WTC11 (cell line): ENCODE data around the gene NAA40. TPM values are rescaled to one million over a fixed set of nuclear protein-coding genes. Genes with fewer than 3 reads are reported as not detected.

Experiments used
- ATAC-seq: fragments of 200-7000 bp; cut with Tn5 transposase; 2 replicates; pipeline ENCODE4 v1.10.0; 2021; ENCODE audit warnings: mild to moderate bottlenecking, moderate library complexity
- CTCF ChIA-PET: fragments of 300-600 bp; sonication (Branson Sonifier 250); formaldehyde crosslinking; loops from one replicate; lab custom pipeline; 2021; ENCODE audit warnings: antibody characterized with exemption; lab: Charles Lee
- POLR2A ChIA-PET: fragments of 350-600 bp; sonication (Branson Sonifier 250); formaldehyde crosslinking; loops from one replicate; lab custom pipeline; 2021; ENCODE audit warnings: antibody characterized with exemption; lab: Charles Lee
- DNase-seq: peaks from one replicate; pipeline ENCODE4 v3.0.0; 2021; ENCODE audit warnings: low spot score
- H3K27ac Mint-ChIP-seq: 2 replicates; pipeline ENCODE4 v1.8.0; 2021; ENCODE audit warnings: mixed read lengths
- H3K27me3 Mint-ChIP-seq: 2 replicates; pipeline ENCODE4 v1.8.0; 2021; ENCODE audit warnings: low read depth, mild to moderate bottlenecking, moderate library complexity, mixed read lengths
- H3K36me3 Mint-ChIP-seq: 2 replicates; pipeline ENCODE4 v1.8.0; 2021; ENCODE audit warnings: mixed read lengths
- H3K4me1 Mint-ChIP-seq: 2 replicates; pipeline ENCODE4 v1.8.0; 2022; ENCODE audit warnings: mixed read lengths
- H3K4me3 Mint-ChIP-seq: 2 replicates; pipeline ENCODE4 v1.8.0; 2021; ENCODE audit warnings: mild to moderate bottlenecking, moderate library complexity, mixed read lengths
- H3K9me3 Mint-ChIP-seq: 2 replicates; pipeline ENCODE4 v1.8.0; 2021; ENCODE audit warnings: mixed read lengths
- ELF4 ChIP-seq: sonication (generic); formaldehyde crosslinking; IDR thresholded peaks from 2 replicates; pipeline ENCODE4 v1.8.1; 2022; ENCODE audit warnings: low read depth, mild to moderate bottlenecking, moderate library complexity, missing genetic modification reagents
- ESRRA ChIP-seq: sonication (generic); formaldehyde crosslinking; IDR thresholded peaks from 2 replicates; pipeline ENCODE4 v1.8.1; 2022; ENCODE audit warnings: mild to moderate bottlenecking, missing genetic modification reagents, borderline replicate concordance
- ETV6 ChIP-seq: sonication (generic); formaldehyde crosslinking; IDR thresholded peaks from 2 replicates; pipeline ENCODE4 v1.8.1; 2022; ENCODE audit warnings: mild to moderate bottlenecking, missing genetic modification reagents
- MXD4 ChIP-seq: fragments of 250-450 bp; sonication (Bioruptor Pico); IDR thresholded peaks from 2 replicates; pipeline ENCODE4 v1.8.0; 2021; ENCODE audit warnings: mild to moderate bottlenecking, moderate library complexity, borderline replicate concordance
- NFE2L1 ChIP-seq: sonication (generic); formaldehyde crosslinking; IDR thresholded peaks from 2 replicates; pipeline ENCODE4 v1.8.1; 2023; ENCODE audit warnings: missing genetic modification reagents
- NR1H2 ChIP-seq: sonication (generic); formaldehyde crosslinking; IDR thresholded peaks from 2 replicates; pipeline ENCODE4 v1.9.0; 2021; ENCODE audit warnings: mild to moderate bottlenecking, moderate library complexity, missing genetic modification reagents
- NR3C1 ChIP-seq: sonication (generic); formaldehyde crosslinking; conservative IDR thresholded peaks from 2 replicates; pipeline ENCODE4 v1.8.1; 2023; ENCODE audit warnings: low read depth, mild to moderate bottlenecking, missing genetic modification reagents
- PRRX2 ChIP-seq: fragments of 250-450 bp; sonication (Bioruptor Pico); IDR thresholded peaks from 2 replicates; pipeline ENCODE4 v1.8.0; 2021; ENCODE audit warnings: mild to moderate bottlenecking
- SP1 ChIP-seq: sonication (generic); formaldehyde crosslinking; conservative IDR thresholded peaks from 2 replicates; pipeline ENCODE4 v1.8.1; 2022; ENCODE audit warnings: missing genetic modification reagents
- TCF7 ChIP-seq: sonication (generic); formaldehyde crosslinking; IDR thresholded peaks from 2 replicates; pipeline ENCODE4 v1.8.0; 2022; ENCODE audit warnings: mild to moderate bottlenecking, low read depth, missing genetic modification reagents, moderate library complexity
- TEAD1 ChIP-seq: sonication (generic); formaldehyde crosslinking; IDR thresholded peaks from 2 replicates; pipeline ENCODE4 v1.8.0; 2022; ENCODE audit warnings: mild to moderate bottlenecking, missing genetic modification reagents
- ZNF138 ChIP-seq: sonication (generic); formaldehyde crosslinking; conservative IDR thresholded peaks from 2 replicates; pipeline ENCODE4 v1.8.1; 2022; ENCODE audit warnings: mild to moderate bottlenecking, moderate library complexity, missing genetic modification reagents
- ZNF219 ChIP-seq: sonication (generic); formaldehyde crosslinking; IDR thresholded peaks from 2 replicates; pipeline ENCODE4 v1.8.0; 2023; ENCODE audit warnings: missing genetic modification reagents, mild to moderate bottlenecking, borderline replicate concordance
- ZNF423 ChIP-seq: fragments of 250-450 bp; sonication (Bioruptor Pico); IDR thresholded peaks from 2 replicates; pipeline ENCODE4 v2.1.2; 2022; ENCODE audit warnings: mild to moderate bottlenecking, moderate library complexity
- total RNA-seq: library from RNA; stranded (reverse); gene quantifications from 3 replicates; pipeline ENCODE4 v1.2.3, GENCODE V29; 2021
- TF ChIP-seq, protein P1 (sequence below): sonication (generic); formaldehyde crosslinking; IDR thresholded peaks from 2 replicates; pipeline ENCODE4 v1.8.0; 2023; ENCODE audit warnings: mild to moderate bottlenecking, missing genetic modification reagents
- TF ChIP-seq, protein P2 (sequence below): sonication (generic); formaldehyde crosslinking; IDR thresholded peaks from 2 replicates; pipeline ENCODE4 v1.8.0; 2023; ENCODE audit warnings: missing genetic modification reagents
- TF ChIP-seq, protein P3 (sequence below): fragments of 250-450 bp; sonication (Bioruptor Pico); IDR thresholded peaks from 2 replicates; pipeline ENCODE4 v1.9.0; 2021; ENCODE audit warnings: mild to moderate bottlenecking, borderline replicate concordance
- TF ChIP-seq, protein P4 (sequence below): sonication (generic); formaldehyde crosslinking; conservative IDR thresholded peaks from 2 replicates; pipeline ENCODE4 v1.8.1; 2023; ENCODE audit warnings: mild to moderate bottlenecking, low read depth, missing genetic modification reagents, moderate library complexity
- TF ChIP-seq, protein P5 (sequence below): sonication (generic); formaldehyde crosslinking; IDR thresholded peaks from 2 replicates; pipeline ENCODE4 v1.8.0; 2022; ENCODE audit warnings: mild to moderate bottlenecking, missing genetic modification reagents

Gene NAA40
- total RNA-seq, 1 experiment from 2014 or later, result 31.8 TPM

DNA sequence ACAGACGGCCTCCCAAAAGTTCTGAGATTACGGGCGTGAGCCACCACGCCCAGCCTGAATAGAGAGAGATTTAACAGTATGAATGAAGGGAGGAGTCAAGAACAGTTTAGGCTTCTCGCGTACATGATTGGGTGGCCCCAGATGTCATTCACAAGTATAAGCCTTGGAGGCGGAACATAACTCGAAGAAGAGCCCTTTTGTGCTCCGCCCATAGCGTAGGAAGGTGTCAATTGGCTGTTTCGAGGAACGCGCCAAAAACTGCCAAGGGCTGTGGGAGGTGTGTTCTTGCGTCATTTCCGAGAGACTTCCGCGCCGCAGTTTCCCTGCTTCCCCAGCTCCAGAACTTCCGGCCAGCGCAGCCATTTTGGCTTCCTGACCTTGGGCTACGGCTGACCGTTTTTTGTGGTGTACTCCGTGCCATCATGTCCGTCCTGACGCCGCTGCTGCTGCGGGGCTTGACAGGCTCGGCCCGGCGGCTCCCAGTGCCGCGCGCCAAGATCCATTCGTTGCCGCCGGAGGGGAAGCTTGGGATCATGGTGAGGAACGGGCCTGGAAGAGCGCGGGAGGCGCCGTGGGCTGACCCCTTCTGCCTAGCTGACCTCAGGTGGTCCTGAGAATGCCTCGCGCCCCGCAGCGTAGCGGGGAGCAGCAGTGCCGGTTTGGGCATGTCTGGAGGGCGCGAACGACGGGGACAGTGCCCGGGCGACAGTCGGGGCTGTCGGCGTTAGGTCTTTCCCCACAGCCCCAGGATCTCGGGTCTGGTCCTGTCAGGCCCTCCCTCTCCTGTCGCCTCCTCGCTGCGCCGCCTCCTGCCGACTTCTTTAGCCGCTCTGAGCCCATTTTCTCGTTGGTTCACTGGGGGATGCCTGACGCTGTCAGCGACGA, 35.7 kb downstream of the NAA40 start, which contains the start of gene COX8A (continued):
- no peak for TF ChIP-seq ZNF219 (CRISPR knock-in tag)
- no peak for TF ChIP-seq NR3C1
- no peak for TF ChIP-seq MXD4 (CRISPR knock-in tag)
- TF ChIP-seq SP1, result peak; percentile 92
- TF ChIP-seq, protein P1, sequence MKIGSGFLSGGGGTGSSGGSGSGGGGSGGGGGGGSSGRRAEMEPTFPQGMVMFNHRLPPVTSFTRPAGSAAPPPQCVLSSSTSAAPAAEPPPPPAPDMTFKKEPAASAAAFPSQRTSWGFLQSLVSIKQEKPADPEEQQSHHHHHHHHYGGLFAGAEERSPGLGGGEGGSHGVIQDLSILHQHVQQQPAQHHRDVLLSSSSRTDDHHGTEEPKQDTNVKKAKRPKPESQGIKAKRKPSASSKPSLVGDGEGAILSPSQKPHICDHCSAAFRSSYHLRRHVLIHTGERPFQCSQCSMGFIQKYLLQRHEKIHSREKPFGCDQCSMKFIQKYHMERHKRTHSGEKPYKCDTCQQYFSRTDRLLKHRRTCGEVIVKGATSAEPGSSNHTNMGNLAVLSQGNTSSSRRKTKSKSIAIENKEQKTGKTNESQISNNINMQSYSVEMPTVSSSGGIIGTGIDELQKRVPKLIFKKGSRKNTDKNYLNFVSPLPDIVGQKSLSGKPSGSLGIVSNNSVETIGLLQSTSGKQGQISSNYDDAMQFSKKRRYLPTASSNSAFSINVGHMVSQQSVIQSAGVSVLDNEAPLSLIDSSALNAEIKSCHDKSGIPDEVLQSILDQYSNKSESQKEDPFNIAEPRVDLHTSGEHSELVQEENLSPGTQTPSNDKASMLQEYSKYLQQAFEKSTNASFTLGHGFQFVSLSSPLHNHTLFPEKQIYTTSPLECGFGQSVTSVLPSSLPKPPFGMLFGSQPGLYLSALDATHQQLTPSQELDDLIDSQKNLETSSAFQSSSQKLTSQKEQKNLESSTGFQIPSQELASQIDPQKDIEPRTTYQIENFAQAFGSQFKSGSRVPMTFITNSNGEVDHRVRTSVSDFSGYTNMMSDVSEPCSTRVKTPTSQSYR, result 0 out of 2 replicates have a peak, but pooled peaks have one; percentile 40
- TF ChIP-seq ESRRA, result peak; percentile 50; the same call in 1 of the 2 replicates
- TF ChIP-seq, protein P2, sequence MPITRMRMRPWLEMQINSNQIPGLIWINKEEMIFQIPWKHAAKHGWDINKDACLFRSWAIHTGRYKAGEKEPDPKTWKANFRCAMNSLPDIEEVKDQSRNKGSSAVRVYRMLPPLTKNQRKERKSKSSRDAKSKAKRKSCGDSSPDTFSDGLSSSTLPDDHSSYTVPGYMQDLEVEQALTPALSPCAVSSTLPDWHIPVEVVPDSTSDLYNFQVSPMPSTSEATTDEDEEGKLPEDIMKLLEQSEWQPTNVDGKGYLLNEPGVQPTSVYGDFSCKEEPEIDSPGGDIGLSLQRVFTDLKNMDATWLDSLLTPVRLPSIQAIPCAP, result no peak
- no peak; the same call in 1 of the 2 replicates for TF ChIP-seq ELF4 (CRISPR knock-in tag)
- TF ChIP-seq NFE2L1 (CRISPR knock-in tag), result peak; percentile 28; the same call in 1 of the 2 replicates
- TF ChIP-seq, protein P3, sequence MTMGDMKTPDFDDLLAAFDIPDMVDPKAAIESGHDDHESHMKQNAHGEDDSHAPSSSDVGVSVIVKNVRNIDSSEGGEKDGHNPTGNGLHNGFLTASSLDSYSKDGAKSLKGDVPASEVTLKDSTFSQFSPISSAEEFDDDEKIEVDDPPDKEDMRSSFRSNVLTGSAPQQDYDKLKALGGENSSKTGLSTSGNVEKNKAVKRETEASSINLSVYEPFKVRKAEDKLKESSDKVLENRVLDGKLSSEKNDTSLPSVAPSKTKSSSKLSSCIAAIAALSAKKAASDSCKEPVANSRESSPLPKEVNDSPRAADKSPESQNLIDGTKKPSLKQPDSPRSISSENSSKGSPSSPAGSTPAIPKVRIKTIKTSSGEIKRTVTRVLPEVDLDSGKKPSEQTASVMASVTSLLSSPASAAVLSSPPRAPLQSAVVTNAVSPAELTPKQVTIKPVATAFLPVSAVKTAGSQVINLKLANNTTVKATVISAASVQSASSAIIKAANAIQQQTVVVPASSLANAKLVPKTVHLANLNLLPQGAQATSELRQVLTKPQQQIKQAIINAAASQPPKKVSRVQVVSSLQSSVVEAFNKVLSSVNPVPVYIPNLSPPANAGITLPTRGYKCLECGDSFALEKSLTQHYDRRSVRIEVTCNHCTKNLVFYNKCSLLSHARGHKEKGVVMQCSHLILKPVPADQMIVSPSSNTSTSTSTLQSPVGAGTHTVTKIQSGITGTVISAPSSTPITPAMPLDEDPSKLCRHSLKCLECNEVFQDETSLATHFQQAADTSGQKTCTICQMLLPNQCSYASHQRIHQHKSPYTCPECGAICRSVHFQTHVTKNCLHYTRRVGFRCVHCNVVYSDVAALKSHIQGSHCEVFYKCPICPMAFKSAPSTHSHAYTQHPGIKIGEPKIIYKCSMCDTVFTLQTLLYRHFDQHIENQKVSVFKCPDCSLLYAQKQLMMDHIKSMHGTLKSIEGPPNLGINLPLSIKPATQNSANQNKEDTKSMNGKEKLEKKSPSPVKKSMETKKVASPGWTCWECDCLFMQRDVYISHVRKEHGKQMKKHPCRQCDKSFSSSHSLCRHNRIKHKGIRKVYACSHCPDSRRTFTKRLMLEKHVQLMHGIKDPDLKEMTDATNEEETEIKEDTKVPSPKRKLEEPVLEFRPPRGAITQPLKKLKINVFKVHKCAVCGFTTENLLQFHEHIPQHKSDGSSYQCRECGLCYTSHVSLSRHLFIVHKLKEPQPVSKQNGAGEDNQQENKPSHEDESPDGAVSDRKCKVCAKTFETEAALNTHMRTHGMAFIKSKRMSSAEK (CRISPR knock-in tag), result no peak
- no peak for TF ChIP-seq PRRX2 (CRISPR knock-in tag)
- TF ChIP-seq, all 79 proteins: peak for 28

DNA sequence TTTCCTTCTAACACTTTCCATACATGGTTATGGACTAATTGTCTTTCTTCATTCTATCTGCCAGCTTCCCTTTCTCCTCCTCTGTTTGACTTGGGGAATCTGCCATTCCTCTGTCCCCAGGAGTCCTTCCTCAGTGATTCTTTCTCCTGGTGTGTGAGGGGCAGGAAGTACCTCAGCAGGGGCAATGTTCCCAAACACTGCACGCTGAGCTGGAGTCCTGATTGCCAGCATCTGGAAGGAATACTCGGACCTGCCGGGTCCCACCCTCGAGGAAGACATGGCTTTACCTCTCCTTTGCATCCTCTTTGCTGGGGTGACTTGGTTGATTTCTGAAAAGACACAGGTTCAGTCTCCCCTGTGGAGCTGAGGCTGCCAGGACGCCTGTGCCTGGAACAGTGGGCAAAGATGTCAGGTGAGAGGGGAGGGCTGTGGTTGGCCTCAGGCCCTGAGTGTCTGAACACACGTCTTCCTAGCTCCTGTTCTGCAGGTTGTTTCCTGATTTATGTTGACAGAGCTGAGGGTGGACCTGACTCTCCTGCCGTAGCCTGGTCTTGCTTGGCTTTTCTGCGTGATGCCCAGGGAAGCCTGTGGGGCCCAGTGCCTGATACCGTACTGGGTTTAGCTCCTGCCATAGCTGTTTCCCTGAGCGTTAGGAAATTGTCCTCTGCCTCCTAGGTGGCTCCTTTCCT, 39.9 kb downstream of the NAA40 start:
- POLR2A ChIA-PET, result interaction anchor here (0.7 to 1.1 kb wide), 3 partner anchors 12 to 61 kb away, joined by 3 to 5 read pairs (median 4); no protein-coding TSS in a partner anchor
- H3K4me1 Mint-ChIP-seq, result peaks cover 37% of the 10 kb centered on the region

More for the DNA sequence above, 39.9 kb downstream of the NAA40 start:
- TF ChIP-seq, protein P4, sequence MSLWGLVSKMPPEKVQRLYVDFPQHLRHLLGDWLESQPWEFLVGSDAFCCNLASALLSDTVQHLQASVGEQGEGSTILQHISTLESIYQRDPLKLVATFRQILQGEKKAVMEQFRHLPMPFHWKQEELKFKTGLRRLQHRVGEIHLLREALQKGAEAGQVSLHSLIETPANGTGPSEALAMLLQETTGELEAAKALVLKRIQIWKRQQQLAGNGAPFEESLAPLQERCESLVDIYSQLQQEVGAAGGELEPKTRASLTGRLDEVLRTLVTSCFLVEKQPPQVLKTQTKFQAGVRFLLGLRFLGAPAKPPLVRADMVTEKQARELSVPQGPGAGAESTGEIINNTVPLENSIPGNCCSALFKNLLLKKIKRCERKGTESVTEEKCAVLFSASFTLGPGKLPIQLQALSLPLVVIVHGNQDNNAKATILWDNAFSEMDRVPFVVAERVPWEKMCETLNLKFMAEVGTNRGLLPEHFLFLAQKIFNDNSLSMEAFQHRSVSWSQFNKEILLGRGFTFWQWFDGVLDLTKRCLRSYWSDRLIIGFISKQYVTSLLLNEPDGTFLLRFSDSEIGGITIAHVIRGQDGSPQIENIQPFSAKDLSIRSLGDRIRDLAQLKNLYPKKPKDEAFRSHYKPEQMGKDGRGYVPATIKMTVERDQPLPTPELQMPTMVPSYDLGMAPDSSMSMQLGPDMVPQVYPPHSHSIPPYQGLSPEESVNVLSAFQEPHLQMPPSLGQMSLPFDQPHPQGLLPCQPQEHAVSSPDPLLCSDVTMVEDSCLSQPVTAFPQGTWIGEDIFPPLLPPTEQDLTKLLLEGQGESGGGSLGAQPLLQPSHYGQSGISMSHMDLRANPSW (CRISPR knock-in tag), result no peak
- TF ChIP-seq ZNF423, result peak; percentile 94
- no peak for TF ChIP-seq ZNF138 (CRISPR knock-in tag)
- TF ChIP-seq TCF7, result no peak
- TF ChIP-seq ELF4 (CRISPR knock-in tag), result no peak
- TF ChIP-seq, protein P5, sequence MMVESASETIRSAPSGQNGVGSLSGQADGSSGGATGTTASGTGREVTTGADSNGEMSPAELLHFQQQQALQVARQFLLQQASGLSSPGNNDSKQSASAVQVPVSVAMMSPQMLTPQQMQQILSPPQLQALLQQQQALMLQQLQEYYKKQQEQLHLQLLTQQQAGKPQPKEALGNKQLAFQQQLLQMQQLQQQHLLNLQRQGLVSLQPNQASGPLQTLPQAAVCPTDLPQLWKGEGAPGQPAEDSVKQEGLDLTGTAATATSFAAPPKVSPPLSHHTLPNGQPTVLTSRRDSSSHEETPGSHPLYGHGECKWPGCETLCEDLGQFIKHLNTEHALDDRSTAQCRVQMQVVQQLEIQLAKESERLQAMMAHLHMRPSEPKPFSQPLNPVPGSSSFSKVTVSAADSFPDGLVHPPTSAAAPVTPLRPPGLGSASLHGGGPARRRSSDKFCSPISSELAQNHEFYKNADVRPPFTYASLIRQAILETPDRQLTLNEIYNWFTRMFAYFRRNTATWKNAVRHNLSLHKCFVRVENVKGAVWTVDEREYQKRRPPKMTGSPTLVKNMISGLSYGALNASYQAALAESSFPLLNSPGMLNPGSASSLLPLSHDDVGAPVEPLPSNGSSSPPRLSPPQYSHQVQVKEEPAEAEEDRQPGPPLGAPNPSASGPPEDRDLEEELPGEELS (CRISPR knock-in tag), result 0 out of 2 replicates have a peak, but pooled peaks have one; percentile 24
- peak; percentile 91 for TF ChIP-seq ETV6 (CRISPR knock-in tag)
- peak; percentile 85; the same call in 1 of the 2 replicates for TF ChIP-seq TEAD1 (CRISPR knock-in tag)
- TF ChIP-seq NR1H2 (CRISPR knock-in tag), result no peak
- no peak for TF ChIP-seq SP1
- CTCF ChIA-PET, result interaction anchor here (0.5 to 2.0 kb wide), 14 partner anchors 20 to 270 kb away, joined by 3 to 11 read pairs (median 4); partner anchors contain the start of genes MARK2 and RCOR2
- H3K4me3 Mint-ChIP-seq, result peak overlapping the region; percentile 36
- DNase-seq (no peak), ATAC-seq (peak; percentile 17)
- H3K9me3 Mint-ChIP-seq, result no peaks in the 10 kb centered on the region
- peaks cover 7% of the 10 kb centered on the region for H3K36me3 Mint-ChIP-seq
- H3K27ac Mint-ChIP-seq, result peak overlapping the region; percentile 92
- H3K27me3 Mint-ChIP-seq, result peaks cover 4% of the 10 kb centered on the region; the same call in 1 of the 2 replicates
